Measurements from ENCODE around the gene RPP30.

The RPP30 gene

DNA sequence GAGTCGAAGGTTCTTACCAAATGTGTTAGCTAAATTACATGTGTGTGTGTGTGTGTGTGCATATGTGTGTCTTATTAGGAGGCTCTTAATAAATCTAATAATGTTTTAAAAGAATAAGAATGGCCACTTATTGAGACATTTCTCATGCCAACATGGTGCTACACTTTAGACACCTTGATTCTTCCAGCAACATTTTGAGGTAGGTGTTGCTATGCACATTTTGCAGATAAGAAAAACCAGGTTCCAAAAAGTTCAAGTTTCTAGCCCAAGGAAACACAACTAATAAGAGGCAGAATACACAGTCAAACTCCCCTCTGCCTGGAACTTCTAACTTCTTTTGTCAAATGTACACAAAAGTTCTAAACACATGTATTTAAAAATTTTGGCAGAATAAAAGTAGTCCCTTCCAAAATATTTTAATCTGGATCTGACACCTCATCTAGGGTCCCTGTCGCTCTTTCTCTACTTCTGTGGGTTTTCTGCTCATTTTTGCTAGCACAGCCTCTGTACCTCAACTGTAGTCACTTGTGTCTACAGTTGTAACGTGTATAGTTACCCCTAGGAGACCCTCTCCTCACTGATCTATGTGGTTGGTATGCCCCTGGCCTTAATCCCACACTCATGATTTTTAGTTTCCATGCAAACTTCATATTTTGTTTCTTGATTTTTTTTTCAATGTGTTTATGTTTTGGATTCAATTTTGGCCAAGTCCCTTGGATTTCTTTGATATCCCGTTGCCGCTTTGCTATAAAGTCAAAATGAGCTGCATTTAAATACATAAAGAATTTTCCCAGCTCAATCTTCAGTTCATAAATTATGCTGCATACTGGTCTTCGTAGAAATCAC lies 44.8 kb downstream of the RPP30 start:
- no peak for DNase-seq (ENCODE audit: low read depth in 1 of 2, low spot score in 1 of 2)

DNA sequence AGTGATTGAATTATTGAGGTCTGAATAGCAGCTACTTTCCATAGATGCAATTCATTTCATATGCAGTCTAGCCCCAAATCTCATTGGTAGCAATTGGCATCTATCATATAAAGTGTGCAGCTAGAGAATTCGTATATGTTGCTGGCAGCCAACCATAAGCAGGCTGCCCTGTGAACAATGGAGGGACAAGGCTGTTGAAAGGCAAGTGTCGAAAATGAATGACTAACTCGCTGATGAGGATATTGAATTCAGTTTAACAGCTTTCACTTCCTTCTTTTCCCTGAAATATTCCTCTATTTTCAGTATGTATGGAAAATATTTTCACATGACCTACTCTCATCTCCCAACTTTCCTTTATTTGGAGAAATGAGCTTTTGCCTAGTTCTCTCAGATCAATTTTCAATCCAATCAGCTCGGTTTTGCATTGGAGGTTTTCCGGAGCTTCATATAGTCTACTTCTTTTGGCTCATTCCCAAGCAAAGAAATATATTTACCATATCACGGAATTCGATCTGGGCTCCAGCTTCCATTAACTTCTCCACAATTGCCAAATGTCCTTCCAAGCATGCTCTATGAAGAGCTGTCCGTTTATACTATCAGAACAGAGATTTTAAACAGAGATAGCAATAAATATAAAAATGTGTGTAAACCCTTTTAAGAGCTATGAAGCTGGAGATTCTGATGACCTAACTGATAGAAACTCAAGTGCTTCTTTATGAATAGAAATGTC lies 45.6 kb downstream of the RPP30 start:
- no peak for DNase-seq (ENCODE audit: low read depth in 1 of 2, low spot score in 1 of 2)

DNA sequence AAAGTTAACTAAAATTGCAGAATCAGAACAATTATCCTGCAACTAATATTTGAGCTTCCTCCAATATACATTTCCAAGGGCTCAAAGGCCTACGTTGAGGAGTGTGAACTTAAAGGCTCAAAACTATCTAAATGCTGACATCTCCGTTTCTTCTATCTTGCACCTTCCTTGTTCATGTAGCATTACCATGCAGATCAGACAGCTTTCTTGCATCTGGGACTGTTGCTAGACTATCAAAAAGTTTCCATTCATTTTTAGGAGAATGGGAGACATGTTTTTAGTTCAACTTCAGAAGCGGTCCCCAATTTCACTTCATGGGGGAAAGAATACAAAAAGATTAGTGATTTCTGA lies 46.2 kb downstream of the RPP30 start:
- DNase-seq (ENCODE audit: low read depth in 1 of 2, low spot score in 1 of 2) = no peak

DNA sequence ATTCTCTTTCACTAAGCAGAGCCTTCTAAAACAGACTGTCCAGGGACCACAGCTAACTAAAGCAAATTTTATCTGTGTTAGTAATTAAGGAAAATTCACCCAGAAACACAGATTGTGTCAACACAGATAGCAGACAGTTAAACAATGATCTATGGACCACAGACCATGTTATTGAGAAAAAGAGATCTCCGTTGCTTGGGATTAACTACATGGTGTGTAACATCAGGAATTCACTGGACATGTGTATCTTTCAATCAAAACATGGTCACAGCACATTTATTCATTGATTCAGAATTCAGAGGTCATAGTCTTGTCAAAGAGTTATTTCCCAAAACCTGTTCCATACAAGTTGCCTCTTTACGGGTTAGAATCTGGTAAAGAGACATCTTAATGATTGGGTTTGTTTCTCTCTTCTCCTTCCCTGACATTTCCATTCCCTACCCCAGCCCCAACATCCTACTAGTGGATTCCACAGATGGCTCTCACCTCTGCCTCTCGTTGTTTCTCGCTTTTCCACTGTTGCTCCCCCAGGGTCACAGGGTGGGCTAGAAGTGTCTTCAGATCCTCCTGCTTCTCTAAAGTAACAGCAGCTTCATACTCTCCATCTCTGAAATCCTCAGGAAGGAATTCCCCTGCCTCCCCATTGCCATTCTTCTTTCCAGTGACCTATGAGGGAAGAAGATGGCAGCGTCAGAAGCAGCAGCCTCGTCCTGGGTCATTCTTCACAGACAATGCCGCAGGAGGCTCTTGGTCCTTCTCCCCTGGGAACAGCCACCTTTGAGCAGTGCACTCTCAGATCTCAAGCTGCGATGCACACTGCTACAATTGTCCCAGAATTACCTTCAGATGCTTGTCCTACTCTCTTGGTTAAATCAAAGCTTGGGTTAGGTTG lies 48.2 kb downstream of the RPP30 start:
- DNase-seq (ENCODE audit: low read depth in 1 of 2, low spot score in 1 of 2) = no peak

DNA sequence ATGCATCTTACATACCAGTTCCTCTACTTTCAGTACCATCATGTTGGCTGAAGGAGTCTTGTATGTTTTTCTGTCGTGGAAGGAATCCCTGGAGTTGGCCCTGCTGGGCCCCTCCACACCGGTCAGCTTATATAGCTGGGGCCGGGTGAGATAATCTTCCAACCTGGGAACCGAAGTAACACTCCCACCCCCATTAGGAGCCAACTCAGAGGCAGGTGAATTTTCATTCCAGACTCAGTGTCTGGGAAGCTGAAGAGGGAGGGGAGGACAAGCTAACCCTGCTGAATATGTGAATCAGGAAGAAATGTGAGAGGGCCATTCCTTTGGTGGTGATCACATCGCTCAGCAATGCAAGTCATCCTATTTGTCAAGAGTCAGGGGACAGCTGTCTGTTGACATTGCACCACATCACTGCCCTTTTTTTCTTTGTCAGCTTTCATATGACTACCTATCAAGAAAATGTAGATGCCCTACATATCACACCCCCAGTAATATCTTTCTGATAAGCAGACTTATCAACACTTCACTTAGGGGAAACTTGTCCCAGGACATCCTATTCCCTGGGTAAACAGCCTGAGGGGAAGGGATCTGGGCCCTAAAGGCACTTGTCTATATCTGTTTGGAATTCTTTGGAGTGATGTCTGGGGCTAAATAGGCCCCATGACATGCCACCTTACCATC lies 49.4 kb downstream of the RPP30 start, which contains the start of gene ANKRD1:
Gene ANKRD1, minus strand, starts transcription at position 102 of the 681 bp plus-strand sequence. Its CDS starts 60 bp downstream, at position 42.
- DNase-seq (ENCODE audit: low read depth in 1 of 2, low spot score in 1 of 2) = no peak

DNA sequence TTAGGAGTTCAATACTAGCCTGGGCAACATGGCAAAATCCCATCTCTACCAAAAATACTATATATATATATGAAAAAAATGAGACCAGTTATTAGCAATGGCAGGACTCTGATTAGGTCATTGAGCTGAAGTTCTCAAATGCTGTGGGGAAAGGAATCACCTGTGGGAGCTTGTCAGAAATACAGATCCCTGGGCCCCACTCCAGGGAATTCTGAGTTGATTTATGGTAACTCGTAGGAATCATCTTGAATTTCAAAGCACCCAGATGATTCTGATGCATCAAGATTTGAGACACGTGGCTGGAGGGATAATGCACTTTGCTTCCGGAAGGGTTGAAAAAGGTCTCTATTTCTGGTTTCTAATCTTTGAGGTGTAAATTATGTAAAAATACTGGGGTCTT lies 50.1 kb downstream of the RPP30 start:
- no peak for DNase-seq (ENCODE audit: low read depth in 1 of 2, low spot score in 1 of 2)

DNA sequence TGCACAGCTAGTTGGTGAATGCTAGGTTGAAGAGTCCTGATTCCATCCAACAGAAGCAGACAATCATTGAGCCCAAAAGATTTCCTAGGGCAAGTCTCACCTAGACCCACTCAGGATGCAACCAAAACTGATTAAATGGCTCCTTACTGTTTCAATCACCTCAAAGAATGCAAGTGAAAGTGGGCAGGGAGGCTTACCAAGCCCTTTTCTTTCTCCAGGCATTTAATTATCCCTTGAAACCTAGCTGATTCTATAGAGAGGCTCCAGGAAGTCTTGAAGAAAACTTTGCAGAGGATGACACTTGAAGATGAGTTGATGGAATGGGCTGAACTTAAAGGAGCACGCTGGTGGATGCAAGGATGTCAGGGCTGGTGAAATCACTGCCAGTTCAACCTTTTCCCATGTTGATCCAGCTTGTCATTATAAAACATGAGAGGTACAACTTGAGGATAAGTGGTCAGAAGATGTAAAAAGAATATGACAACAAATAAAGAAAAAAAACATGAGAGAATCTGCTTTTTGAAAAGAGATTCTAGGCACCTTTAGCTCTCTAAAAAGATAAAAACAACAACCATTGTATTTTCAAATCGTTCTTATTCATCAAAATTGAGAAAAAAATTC lies 51.4 kb downstream of the RPP30 start:
- no peak for DNase-seq (ENCODE audit: low read depth in 1 of 2, low spot score in 1 of 2)

DNA sequence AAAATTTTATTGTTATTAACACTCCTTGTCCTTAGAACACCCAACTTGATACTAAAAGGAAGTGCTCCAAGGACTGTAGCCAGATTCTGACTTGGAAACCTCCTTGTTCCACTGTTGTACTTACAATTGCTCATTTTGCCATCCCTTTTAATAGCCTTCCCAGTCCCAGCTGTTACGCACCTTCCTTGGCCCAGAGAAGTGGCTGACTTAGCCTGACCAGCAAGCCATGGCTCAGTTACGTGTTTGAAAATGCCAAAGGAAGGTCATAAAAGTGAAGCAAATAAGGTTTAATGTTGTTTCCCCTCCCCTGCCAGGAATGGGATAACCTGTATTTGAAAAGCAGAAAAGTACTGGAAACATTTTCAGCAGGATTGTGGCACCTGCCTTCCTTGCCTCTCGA lies 52.8 kb downstream of the RPP30 start:
- DNase-seq (ENCODE audit: low read depth in 1 of 2, low spot score in 1 of 2) = no peak

DNA sequence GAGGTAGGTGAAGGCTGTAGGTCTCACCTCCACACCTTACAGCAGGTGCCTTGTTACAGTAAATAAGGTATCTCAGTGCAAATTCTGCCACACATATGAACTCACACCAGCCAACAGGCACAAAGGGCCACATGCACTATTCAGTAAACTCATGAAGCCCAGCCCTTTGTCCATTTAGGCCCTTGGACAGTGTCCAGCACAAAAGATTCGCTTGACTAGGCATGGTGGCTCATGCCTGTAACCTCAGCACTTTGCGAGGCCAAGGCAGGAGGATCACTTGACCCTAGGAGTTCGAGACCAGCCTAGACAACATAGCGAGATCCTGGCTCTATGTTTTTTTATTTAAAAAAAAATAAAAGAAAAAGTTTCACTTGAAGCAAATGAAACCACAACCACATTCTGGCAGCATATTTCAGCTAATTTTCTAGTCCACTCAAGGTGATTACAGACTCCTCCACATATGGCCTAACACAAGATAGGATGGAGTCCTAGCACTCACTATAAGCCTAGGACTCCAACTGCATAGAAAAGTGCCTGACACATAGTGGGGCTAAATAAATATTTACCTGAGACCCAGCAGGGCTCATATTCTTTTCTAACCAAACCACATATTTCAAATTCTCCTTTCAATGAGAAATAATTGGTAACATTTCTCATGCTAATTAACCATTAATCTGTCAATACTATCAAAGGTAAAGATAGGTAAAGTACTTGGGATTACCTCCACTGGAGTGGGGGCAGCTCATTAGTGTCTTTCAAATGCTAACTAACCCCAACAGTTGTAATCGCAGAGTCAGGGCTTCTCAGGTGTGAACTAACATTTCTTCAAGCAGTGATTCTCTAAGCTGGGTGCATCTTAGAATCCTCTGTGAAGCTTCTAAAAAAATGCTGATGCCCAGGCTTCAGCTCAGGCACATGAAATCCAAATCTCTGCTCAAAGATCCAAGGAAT lies 53.6 kb downstream of the RPP30 start:
- no peak for DNase-seq (ENCODE audit: low read depth in 1 of 2, low spot score in 1 of 2)

DNA sequence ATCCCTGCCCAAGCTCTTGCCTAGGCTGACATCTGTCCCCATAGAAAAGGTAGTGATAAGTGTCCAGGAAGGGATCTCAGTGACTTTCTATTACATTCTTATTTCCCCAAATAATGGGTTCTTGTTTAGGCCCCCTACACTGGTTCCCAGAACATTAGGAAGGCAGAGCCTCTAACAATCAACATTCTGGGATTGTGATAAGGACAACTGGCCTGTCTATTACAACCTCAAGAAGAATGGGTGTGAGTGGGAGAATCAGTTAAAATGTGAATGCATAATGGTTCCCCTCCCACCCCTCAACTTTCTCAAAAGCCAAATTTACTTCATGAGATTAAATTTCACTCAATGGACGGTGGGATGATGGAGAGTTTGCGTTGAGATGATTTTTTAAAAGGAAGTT lies 55.5 kb downstream of the RPP30 start:
- DNase-seq (ENCODE audit: low read depth in 1 of 2, low spot score in 1 of 2) = no peak

DNA sequence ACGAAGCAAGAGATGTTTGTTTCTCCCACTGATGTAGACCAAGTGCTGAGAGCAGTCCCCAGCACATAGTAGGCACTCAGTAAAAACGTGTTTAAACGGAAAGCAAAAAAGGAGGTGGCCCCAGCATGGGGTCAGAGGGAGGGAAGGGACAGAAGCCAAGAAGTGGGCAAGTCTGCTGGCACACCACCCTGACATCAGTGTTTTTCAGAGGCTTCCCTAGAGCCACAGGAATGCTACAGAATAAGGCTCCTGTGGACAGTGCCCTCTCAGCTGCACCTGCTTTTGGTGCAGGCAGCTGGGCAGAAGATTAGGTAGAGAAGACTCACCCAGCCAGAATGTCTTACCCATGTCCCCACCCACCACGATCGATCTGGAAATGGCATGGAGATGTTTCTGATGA lies 57.4 kb downstream of the RPP30 start:
- no peak for DNase-seq (ENCODE audit: low read depth in 1 of 2, low spot score in 1 of 2)

DNA sequence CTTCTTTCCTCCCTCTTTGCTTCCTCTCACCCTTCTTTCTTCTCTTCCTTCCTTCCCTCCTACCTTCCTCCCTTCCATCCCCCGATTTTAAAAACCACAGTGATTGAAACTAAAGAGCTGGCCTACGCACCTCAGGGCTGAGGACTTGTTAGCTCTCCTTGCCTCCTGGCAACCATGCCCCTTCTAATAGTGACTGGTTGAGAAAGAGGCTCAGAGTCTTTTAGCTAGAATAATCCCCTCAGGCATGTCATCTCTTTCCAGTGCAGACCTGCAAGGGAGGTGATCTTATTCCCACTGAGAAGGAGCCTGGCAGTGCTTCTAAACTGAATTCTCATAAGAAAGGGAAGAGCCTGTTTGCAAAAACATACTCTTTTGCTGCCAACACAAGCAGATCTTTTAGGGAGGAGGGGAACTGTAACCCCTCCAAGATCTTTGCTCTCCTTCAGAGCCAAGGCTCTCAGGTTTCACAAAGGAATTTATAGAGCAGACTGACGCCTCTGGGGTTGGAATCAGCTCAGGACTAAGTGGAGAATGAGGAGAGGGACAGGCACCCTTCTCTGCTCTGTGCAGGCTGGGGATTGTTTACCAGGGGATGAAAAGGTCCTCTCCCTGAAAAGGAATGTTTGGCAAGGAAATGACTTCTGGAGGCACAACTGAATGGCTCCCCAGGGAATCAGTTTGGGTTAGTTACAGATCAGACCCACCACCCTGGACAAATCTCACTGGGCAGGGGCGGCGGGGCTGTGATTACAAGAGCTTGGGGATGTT lies 58.5 kb downstream of the RPP30 start:
- DNase-seq (ENCODE audit: low read depth in 1 of 2, low spot score in 1 of 2) = no peak

DNA sequence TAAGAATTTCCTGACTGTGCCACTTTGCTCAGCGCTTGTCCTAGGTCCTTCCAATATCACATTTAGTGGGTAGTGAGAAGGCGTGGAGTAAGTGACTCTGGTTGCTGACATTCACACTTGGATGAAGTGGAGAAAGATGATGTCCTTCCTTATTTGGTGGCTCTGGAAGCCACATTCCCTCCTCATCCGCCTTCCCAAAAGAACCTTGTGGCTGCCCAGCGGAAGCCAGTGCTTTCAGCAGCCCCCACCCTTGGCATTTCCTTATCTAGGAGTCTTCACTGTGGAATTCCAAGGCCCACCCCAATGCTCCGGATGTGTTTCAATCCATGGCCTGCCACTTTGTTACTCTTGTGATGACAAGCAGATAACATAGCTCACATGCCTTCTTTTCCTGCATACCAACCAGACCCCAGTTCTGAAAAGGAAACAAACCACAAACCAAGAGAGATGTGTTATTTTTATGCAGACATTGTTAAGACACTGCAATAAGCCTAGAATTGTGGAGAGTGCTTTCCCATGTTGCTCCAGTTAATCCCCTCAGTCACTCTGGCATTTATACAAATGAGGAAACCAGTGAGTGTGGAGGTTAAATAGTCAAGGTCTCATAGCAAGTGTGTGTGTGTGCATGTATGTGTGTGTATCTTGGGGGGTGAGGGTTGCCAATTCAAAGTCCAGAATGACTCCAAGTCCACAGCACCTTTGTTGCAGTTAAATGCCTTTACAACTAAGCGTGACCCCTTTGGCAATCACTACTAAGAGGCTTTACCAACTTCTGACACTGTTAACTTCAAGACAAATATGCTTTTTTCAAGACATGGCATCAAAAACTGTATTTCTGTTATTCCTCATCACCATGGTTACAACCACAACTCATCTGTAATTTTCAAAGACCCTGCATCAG lies 59.4 kb downstream of the RPP30 start:
- no peak for DNase-seq (ENCODE audit: low read depth in 1 of 2, low spot score in 1 of 2)

DNA sequence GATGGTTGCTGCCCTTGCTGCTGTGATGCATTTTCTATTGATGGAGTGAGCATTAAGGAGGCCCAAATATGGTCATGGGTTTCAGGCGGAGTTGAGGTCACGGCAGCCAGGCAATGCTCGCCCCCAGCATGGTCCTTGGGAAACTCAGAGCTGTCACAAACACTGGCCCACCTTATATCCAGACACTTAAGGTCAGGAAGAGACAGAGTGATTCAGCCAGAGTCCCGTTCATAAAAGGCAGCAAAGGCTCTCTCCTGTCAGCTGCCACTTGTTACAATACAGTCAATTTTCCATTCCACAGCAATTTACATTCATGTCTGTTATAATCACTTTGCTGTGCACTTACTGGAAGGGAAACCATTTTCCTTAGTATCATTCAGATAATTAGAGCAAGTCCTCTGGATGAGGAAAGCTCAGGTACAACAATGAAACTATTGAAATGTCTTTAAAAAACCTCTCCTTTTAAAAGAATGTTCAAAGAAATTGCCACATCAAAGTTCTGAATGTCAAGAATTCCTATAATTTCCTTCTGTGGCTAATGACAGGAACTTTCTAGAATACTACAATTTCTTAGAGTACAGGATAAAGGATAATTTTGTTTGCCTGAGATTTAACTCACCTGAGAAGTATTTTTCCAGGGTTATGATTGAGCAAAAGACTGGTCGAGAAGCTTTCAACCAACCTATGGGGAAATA lies 64.0 kb downstream of the RPP30 start:
- DNase-seq (ENCODE audit: low read depth in 1 of 2, low spot score in 1 of 2) = no peak

DNA sequence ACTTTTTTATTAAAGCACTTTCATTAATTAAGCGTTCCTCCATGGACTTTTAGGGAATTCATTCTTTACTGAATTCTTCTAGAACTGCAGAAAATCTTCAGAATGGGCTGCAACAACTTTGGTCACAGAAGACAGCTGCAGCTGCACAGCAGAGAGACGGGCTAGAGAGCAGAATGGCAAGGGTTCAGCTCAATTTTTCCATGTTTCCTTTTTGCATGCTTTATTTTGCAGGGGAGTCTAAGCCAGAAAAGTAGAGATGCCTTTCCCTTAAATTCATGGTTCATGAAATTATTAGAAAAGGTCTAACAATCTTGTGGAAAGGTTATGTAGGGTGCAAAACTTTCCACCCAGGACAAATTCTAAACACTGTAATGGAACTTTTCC lies 64.5 kb downstream of the RPP30 start:
- no peak for DNase-seq (ENCODE audit: low read depth in 1 of 2, low spot score in 1 of 2)

DNA sequence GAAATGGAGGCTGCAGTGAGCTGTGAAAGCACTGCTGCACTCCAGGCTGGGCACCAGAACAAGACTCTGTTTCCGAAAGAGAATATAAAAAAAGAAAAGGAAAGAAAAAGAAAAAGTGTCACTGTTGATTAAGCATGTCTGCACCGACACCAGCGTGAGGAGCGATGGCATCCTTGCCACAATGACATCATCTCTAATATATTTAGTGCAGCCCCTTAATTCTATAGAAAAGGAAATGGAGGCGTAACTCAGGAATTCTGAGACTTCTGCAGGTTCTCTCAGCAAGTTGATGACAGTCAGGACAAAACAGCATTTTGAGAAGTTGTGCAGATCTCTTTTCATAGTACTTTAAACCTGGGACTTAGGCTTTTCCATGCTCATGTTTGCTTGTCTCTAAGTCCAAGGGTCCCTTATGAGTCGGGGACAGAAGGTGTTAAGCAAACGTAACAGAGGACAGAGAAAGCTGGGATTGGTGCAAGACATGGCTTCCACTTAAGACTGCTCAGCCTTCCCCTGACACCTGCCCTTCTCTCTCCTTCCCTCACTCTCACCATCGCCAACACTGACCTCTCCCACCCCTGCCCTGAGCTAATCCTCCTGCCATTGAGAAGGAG lies 66.0 kb downstream of the RPP30 start:
- DNase-seq (ENCODE audit: low read depth in 1 of 2, low spot score in 1 of 2) = no peak

DNA sequence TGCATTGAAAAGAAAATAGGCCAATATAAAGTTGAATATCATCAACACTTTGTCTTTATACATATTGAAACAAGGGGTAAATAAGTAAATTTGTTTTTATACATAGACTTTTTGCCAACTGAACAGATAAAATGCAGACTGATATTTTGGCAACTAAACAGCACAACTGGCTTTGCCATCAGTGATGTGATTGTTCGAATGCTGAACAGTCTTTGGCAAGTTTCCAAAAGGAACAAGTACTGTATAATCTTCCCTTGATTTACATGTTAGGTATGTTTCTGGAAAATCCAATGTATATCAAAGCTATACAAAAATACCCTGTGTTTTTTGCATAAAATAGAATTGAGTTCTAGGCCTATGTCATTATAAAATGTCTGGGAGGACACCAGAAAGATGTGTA lies 67.3 kb downstream of the RPP30 start:
- no peak for DNase-seq (ENCODE audit: low read depth in 1 of 2, low spot score in 1 of 2)

Measured in activated T-helper 1 cell treated with anti-CD3 and anti-CD28 coated beads, Interleukin-2, amount 50 U/mL, for 16 hours (primary cell).